HG02973 (cell line): ENCODE results near the gene ZNF521.
"Not testable (repeated sequence)": the region's sequence is repeated elsewhere in the genome, so short reads cannot be mapped to it uniquely, and the experiment has no call there.

Experiments used
- ATAC-seq: cut with Tn5 transposase; IDR thresholded peaks from one replicate; pipeline ENCODE4 v1.9.1; 2021; ENCODE audit warnings: moderate library complexity; ENCODE audit not compliant: unreplicated experiment

ZNF521 gene

GRCh38 chr18:25291150-25291549, 60.8 kb downstream of the ZNF521 start:
- ATAC-seq: no peak

DNA sequence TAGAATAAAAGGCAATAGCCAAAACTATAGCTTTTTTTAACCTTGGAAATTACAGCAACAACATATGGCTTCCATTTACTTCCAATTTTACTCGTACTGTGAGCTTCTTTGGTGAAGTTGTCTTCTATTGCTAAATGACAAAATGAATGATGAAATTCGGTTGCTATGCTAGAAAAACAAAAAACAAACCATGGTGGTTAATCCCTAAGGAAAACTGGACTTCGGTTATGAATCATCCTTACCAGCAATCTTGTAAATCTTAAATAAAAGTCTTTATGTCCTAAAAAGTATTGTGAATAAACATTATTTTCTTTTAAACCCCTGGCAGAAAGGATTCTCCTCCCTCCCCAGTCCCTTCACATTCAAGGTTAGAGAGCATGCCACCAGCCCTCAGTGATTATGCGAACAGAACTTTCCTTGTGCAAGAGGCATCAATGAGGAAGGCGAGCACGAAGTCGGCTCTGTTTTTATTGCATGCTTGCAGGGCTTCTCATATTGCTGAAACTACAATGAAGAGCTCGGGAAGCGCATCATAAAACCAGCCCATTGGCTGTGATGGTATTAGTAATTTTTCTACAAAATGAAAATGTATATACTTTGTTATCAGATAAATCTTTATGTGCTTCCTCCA, 62.9 kb downstream of the ZNF521 start:
- ATAC-seq: no peak

DNA sequence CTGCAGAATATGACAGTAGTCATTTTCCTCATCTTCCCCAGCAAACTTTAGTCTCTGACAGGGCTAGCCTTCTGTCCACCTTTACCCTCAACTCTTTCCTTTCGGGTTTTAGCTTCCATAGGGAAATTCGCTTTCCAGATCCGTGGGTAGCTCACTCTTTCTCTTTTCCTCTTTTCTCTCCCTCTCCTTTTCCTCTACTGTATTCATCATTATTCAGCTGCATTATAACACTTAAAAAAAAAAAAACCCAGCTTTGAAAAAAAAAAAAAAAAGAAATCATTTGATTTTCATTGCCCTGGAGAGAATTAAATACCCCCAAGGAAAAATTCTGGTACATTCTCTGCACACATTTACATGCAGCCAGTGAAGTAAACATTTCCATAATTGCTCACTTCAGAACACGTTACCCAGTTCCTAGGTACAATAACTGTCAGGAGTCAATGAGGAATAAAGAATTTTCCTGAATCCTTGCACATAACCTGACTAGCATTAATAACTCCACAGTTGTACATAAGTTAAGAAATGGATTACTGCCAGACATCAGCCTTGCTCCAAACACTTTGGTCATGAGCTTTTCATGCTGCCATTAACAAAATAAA, 63.5 kb downstream of the ZNF521 start:
- no peak for ATAC-seq

DNA sequence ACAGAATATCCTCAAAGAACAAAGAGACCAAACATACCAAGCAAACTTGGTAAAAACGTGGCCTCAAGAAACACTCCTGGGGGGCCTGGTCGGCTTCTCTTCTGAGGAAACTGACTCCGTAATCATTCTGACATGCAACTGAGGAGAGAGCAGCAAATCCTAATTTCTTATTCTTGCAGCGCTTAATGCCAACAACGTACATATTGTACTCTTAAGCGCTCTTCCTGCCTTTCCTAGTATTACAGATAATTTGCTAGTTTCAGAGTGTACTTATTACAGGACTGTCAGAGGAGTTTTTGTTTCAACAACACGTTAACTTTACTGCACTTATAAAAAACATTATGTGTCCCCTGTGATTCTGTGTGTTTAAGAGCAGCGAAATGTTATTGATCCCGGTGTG, 64.9 kb downstream of the ZNF521 start:
- ATAC-seq: no peak

DNA sequence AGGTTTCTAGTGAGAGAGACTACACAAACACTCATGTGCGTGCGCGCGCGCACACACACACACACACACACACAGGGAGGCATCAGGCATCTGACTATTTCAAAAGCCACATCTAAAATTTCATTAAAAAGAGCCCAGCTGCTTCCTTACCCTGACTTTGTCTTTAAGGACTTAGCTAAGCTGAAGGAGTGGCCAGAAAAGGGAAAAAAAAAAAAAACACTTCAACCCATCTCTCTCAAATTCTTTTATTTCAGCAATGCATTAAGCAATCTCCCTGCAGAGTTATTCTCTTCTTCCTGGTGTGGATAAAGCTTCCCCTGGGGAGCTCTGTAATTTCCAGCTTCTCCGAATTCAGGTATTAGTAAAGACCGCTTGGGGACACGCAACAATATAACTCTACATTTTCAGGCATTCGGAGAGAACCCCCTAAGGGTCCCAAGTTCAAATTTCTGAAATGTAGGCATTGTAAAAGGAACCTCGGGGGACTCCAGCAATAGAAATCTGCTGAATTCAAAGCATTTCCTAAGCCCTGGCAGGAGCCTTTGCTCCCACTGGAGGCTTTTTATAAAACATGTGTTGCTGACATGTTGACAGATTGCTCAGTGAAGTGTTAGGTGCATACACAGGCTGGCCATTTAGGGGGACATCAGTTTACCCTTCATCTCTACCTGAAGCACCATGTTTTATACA, 67.0 kb downstream of the ZNF521 start:
- no peak for ATAC-seq

DNA sequence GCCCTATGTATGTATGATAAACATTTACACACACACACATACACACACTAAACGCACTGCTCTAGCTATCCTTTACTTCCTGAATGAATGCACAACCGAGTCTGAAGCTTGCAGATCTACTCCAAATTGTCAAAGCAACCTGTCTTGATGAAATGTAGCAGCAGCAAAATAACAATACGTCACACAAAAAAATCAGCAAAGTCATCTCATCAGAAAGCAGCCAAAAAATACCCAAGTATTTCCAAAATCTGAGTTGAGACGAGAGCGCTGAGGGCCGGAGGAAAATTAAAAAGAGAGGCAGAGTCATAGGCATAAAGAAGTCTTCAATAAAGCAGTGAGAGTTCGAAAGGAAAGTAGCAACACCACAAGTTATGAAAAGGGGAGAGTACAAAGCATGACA, 67.7 kb downstream of the ZNF521 start:
- ATAC-seq: no peak

DNA sequence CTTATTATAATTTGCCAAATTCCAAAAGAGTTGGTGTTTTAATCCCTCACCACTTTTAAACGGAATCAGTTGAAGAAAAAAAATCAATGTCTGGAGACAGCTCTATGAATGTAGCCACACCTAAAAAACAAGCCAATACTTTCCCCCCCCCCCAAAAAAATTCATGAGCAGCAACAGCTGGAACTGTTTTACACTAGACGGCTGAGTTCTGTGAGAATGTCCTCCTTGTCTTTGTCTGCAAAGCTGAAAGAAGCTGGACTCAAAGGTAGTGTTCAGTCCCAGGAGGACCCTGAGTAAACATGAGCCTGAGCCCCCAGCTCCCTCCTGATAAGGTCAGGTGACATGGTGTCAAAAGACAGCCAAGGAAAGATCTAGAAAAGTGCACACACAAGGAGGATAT, 68.2 kb downstream of the ZNF521 start:
- ATAC-seq: no peak

GRCh38 chr18:25282896-25283703, 68.9 kb downstream of the ZNF521 start:
- no peak for ATAC-seq

DNA sequence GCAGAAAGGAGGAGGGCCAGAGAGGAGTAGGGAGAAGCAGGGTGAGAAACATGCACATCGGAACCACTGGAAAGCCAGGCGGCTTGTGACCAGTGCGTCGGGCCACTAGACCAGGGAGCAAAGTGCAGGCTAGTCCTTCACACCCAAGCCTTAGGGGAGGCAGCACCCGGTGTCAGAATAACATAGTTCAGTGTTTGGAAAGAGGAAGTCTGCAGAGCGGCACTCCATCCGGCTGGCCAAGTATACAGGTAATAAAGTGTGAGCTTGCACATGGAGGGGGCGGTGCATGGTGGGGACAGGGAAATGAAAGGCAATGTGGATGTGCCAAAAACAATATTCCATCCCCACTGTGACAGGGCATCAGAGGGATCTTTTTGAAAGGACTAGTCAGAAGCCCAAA, 69.7 kb downstream of the ZNF521 start:
- ATAC-seq: no peak

DNA sequence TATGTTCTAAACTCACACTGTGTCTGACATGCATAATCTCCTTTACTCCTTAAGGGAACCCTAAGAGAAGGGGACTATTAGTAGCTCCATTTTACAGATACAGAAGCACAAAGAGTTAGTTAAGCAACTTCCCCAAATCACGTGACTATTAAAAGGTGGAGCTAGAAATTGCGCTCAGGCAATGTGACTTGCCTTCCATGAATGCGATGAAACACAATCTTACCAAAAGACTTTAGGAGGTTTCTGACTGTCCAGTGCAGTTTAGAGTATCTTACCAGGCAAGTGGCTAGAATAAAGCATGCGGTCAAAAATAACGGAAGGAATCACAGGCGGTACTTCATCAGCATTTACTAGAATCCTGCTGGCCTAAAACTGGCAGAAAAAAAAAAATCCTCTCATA, 70.4 kb downstream of the ZNF521 start:
- no peak for ATAC-seq

GRCh38 chr18:25279961-25280360, 72.0 kb downstream of the ZNF521 start:
- ATAC-seq: no peak

GRCh38 chr18:25279556-25279955, 72.4 kb downstream of the ZNF521 start:
- ATAC-seq: no peak

DNA sequence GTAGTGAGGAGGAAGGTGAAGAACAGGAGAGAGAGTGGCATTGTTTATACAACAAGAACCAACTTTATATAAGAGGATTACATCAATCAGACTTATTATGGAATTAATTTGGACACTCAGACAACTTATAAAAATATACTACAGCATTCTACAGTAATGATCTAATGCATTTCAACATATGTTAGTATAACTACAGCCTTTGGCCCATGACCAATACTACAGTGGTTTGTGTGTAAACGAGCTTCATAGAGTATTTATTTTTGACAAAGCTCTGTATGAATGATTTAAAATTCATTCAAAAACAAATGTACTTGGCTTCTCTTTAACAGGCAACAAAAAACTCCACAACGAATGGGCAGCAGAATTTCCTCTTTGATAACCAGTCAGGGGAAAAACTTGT, 72.8 kb downstream of the ZNF521 start:
- ATAC-seq: no peak

DNA sequence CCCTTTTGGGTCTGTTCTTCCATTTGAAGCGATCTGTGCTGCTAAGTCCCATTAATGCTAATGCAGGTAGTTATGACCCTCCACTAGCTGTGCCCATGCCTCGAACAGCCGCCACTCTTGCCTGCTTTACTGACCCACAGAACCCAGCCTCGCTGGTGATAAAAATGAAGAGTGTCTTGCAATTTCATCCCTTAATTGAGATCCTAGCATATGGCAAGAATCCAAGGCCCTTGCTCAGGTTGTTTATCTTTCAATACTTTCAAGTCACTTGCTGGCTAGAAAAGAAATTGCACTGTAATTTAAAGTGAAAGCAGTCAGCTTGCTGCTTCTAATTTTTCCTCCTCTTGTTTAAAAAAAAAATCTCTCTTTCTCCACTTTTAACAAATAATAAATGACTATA, 73.6 kb downstream of the ZNF521 start:
- ATAC-seq: no peak

GRCh38 chr18:25275412-25276001, 76.5 kb downstream of the ZNF521 start:
- no peak for ATAC-seq

DNA sequence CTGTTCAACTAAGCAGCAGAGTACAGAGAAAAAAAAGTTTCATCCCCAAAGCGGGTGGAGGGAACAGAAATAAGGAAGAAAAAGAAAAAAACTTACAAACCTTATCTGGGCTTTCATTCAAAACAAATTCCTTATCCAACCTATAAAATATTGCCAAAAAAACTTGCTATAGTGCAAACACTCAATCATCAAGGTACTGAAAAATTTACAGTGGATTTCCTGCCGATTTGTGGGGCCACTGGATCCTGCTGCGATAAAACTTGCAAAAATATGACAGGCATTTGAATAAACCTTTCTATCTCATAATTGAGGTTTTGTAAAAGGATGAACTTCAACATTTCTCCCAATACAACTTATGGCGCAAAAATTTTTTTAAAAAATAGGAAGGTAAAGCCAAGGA, 77.0 kb downstream of the ZNF521 start:
- no peak for ATAC-seq

- ATAC-seq: not testable (repeated sequence)
Observed at GRCh38 chr18:25266931-25267527, 84.9 kb downstream of the ZNF521 start.

DNA sequence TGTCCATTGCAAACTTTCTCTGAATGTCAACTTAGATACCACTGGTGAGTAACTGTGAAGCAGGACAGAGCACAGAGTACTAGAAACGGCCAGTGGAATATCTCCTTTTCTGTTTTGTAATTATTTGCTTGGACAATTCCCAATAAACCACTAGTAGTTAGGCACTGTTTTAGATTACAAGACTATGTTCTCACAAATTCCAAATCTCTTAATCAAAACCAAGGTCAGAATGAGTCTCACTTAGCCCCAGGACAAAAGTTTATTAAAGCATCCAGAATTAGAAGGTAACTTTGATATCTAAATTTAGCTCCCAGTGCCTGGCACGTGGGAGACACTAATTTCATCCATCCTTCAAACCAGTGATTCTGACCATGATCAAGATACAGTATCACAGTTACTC, 89.0 kb downstream of the ZNF521 start:
- no peak for ATAC-seq

DNA sequence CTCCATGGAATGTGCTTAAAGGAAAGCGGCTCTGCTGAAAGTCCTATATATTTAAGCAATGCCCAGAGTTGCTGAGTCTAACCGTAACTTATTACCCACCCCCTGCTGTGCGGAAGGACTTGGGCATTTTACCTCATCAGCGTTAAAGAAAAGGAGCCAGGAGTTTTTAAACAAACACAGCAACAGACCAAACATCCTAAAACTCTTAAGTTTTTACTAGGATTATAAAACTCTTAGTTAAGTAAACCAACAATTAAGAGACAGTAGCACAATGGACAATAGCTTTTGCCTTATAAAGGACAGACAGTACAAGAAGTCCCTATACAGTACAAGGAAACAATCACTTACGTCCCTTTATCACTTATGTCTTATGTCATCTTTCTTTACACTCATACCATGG, 90.2 kb downstream of the ZNF521 start:
- ATAC-seq: no peak

- ATAC-seq: no peak
Observed at GRCh38 chr18:25256439-25256838, 95.5 kb downstream of the ZNF521 start.

- ATAC-seq: no peak
Observed at GRCh38 chr18:25253779-25254178, 98.2 kb downstream of the ZNF521 start.
